Keratinocyte (primary cell): ENCODE data around the gene POU5F2. TPM values are rescaled to one million over a fixed set of nuclear protein-coding genes. Genes with fewer than 3 reads are reported as not detected.

Experiments used
- DNase-seq: peaks from one replicate; pipeline ENCODE4 v3.0.0-alpha.2; 2011; ENCODE audit warnings: low read depth, missing footprints, low spot score
- FAIRE-seq: peaks from 2 replicates; lab custom pipeline; 2011; peaks lifted over from hg19 to GRCh38; lab: Jason Lieb, UNC
- H2AFZ ChIP-seq: 2 replicates; pipeline ENCODE4 v1.6.0; 2012; ENCODE audit warnings: low read length, control low read depth, inconsistent platforms; ENCODE audit not compliant: control insufficient read depth
- H3K27ac ChIP-seq: 2 replicates; pipeline ENCODE4 v1.5.1; 2011; ENCODE audit warnings: low read length; ENCODE audit not compliant: control insufficient read depth, insufficient read depth
- H3K27me3 ChIP-seq: 3 replicates; pipeline ENCODE4 v1.6.0; 2011; ENCODE audit warnings: low read length; ENCODE audit not compliant: control insufficient read depth, insufficient read depth; ENCODE audit errors: extremely low read depth
- H3K36me3 ChIP-seq, 2 experiments: 2 replicates in 1 of 2; 3 replicates in 1 of 2; pipeline ENCODE4 v1.5.1; 2011; ENCODE audit warnings: low read length in 2 of 2, mild to moderate bottlenecking in 1 of 2; ENCODE audit not compliant: control insufficient read depth in 2 of 2, insufficient read depth in 2 of 2; ENCODE audit errors: extremely low read depth in 1 of 2
- H3K4me1 ChIP-seq: 3 replicates; pipeline ENCODE4 v1.5.1; 2011; ENCODE audit warnings: low read length; ENCODE audit not compliant: control insufficient read depth, insufficient read depth; ENCODE audit errors: extremely low read depth
- H3K4me2 ChIP-seq: 3 replicates; pipeline ENCODE4 v1.6.0; 2011; ENCODE audit warnings: low read depth, low read length; ENCODE audit not compliant: control insufficient read depth, insufficient read depth; ENCODE audit errors: extremely low read depth
- H3K4me3 ChIP-seq, 3 experiments: fragments of 200-600 bp in 1 of 3; sonication (generic) in 1 of 3; 2 replicates in 2 of 3; 3 replicates in 1 of 3; pipeline ENCODE4 v1.5.1; 2011 to 2016; ENCODE audit warnings: low read length in 3 of 3, mild to moderate bottlenecking in 3 of 3, control low read depth in 2 of 3, inconsistent platforms in 1 of 3, low read depth in 1 of 3, mixed read lengths in 1 of 3, mixed run types in 1 of 3, moderate library complexity in 1 of 3; ENCODE audit not compliant: control insufficient read depth in 2 of 3, insufficient read depth in 2 of 3; ENCODE audit errors: extremely low read depth in 1 of 3
- H3K79me2 ChIP-seq: 2 replicates; pipeline ENCODE4 v1.6.0; 2012; ENCODE audit warnings: low read length; ENCODE audit not compliant: control insufficient read depth, insufficient read depth
- H3K9ac ChIP-seq: 3 replicates; pipeline ENCODE4 v1.6.0; 2011; ENCODE audit warnings: low read length; ENCODE audit not compliant: control insufficient read depth, insufficient read depth; ENCODE audit errors: extremely low read depth
- H3K9me1 ChIP-seq: 3 replicates; pipeline ENCODE4 v1.6.0; 2011; ENCODE audit warnings: low read length; ENCODE audit not compliant: control insufficient read depth, insufficient read depth; ENCODE audit errors: extremely low read depth
- H3K9me3 ChIP-seq: 2 replicates; pipeline ENCODE4 v1.5.1; 2012; ENCODE audit warnings: low read depth, low read length; ENCODE audit not compliant: control insufficient read depth
- H4K20me1 ChIP-seq: 3 replicates; pipeline ENCODE4 v1.6.0; 2011; ENCODE audit warnings: low read length; ENCODE audit not compliant: control insufficient read depth, insufficient read depth; ENCODE audit errors: extremely low read depth
- CTCF ChIP-seq, 3 experiments: IDR thresholded peaks in 1 of 3; conservative IDR thresholded peaks in 1 of 3; optimal IDR thresholded peaks in 1 of 3; 2 replicates in 2 of 3; 3 replicates in 1 of 3; pipeline versions ENCODE3 to v1.5.1; 2011; ENCODE audit warnings: low read length in 3 of 3, mild to moderate bottlenecking in 3 of 3, moderate library complexity in 2 of 3, control low read depth in 1 of 3, inconsistent platforms in 1 of 3; ENCODE audit not compliant: insufficient read depth in 2 of 3; ENCODE audit errors: extremely low read depth in 1 of 3
- EZH2 ChIP-seq: IDR thresholded peaks from one replicate; pipeline ENCODE4 v1.6.1; 2012; ENCODE audit warnings: inconsistent platforms, mild to moderate bottlenecking, low read length, moderate library complexity
- dilution Hi-C: fragments of 300-500 bp; cut with MboI; formaldehyde crosslinking; loops from one replicate; pipeline ENCODE4 v1.7.0; 2020; ENCODE audit warnings: low sequenced_read_pairs; ENCODE audit not compliant: extremely low pct_ligation_motif_present
- polyA plus RNA-seq, 5 experiments: library from polyadenylated mRNA; depleted of rRNA in 3 of 5; stranded (reverse) in 3 of 5; stranded (forward) in 1 of 5; unstranded in 1 of 5; fragments of >200 nt; gene quantifications; 1 replicate in 1 of 5; 2 replicates in 3 of 5; 3 replicates in 1 of 5; pipeline versions ENCODE4 v1.2.1 to v1.2.3, GENCODE V29; 2011 to 2012; ENCODE audit warnings: missing spikeins in 2 of 5, low read depth in 1 of 5, low replicate concordance in 1 of 5

Gene POU5F2
- polyA plus RNA-seq, 1 donor (not counting 4 experiments of a cell fraction or from before 2014, with no cell fraction given): 0.09 TPM

- Histone ChIP-seq H3K36me3 (no peaks in the 10 kb centered on the region), H3K27me3 (no peaks in the 10 kb centered on the region), H3K9me1 (no peaks in the 10 kb centered on the region), H2AFZ (no peak overlapping the region), H3K4me1 (no peaks in the 10 kb centered on the region), H3K4me3 (no peak overlapping the region), H3K79me2 (no peaks in the 10 kb centered on the region), H3K27ac (no peak overlapping the region), H3K9me3 (no peaks in the 10 kb centered on the region), H3K4me2 (no peak overlapping the region), H4K20me1 (no peaks in the 10 kb centered on the region), H3K9ac (no peak overlapping the region)
- DNase-seq (no peak), FAIRE-seq (no peak)
- TF ChIP-seq CTCF (optimal IDR thresholded peaks at IDR 0.05 in 1 of 3, IDR thresholded peaks at IDR 0.05 in 1 of 3, conservative IDR thresholded peaks at IDR 0.05 in 1 of 3; ENCODE audit: extremely low read depth in 1 of 3, insufficient read depth in 2 of 3, low read length in 3 of 3) (no peak), EZH2 (no peak)
- dilution Hi-C loops: no loop called here
Measured at GRCh38 chr5:93735378-93735777, 6.0 kb downstream of the POU5F2 start.

- no peak for DNase-seq
- Histone ChIP-seq H2AFZ (no peak overlapping the region), H3K4me3 (no peak overlapping the region), H3K9me1 (no peaks in the 10 kb centered on the region), H3K27me3 (no peaks in the 10 kb centered on the region), H3K9ac (no peak overlapping the region), H3K36me3 (no peaks in the 10 kb centered on the region), H3K79me2 (no peaks in the 10 kb centered on the region), H3K9me3 (no peaks in the 10 kb centered on the region), H3K4me1 (no peaks in the 10 kb centered on the region), H4K20me1 (no peaks in the 10 kb centered on the region), H3K4me2 (no peak overlapping the region), H3K27ac (no peak overlapping the region)
- FAIRE-seq: no peak
- no peak for TF ChIP-seq CTCF (optimal IDR thresholded peaks at IDR 0.05 in 1 of 3, IDR thresholded peaks at IDR 0.05 in 1 of 3, conservative IDR thresholded peaks at IDR 0.05 in 1 of 3; ENCODE audit: extremely low read depth in 1 of 3, insufficient read depth in 2 of 3, low read length in 3 of 3)
- no peak for TF ChIP-seq EZH2
- dilution Hi-C loops: no loop called here
Measured at GRCh38 chr5:93731987-93732386, 9.4 kb downstream of the POU5F2 start.
